ENCODE data around the gene C16orf89. TPM values are rescaled to one million over a fixed set of nuclear protein-coding genes. Genes with fewer than 3 reads are reported as not detected.

C16orf89 gene
- total and polyA plus RNA-seq, 7 donors = 2.5 to 15.7 (median 6.6) TPM

GRCh38 chr16:4994719-4995434 is 70.9 kb downstream of the C16orf89 start:
- 77 to 79% methylated on average over 17 to 18 of the region's 18 CpGs for whole genome bisulfite sequencing, 2 donors
- Histone ChIP-seq H3K9me3 (no peaks in the 10 kb centered on the region), H3K27me3 (peaks cover 0 to 19% (median 5%) of the 10 kb centered on the region in 3 donors), H3K27ac (no peak overlapping the region), H3K4me3 (no peak overlapping the region), H3K36me3 (no peaks in the 10 kb centered on the region), H3K4me1 (no peaks in the 10 kb centered on the region)
- intact Hi-C loops (cut with DNase I) = no loop called here
- no peak for DNase-seq
- TF ChIP-seq, protein P1, sequence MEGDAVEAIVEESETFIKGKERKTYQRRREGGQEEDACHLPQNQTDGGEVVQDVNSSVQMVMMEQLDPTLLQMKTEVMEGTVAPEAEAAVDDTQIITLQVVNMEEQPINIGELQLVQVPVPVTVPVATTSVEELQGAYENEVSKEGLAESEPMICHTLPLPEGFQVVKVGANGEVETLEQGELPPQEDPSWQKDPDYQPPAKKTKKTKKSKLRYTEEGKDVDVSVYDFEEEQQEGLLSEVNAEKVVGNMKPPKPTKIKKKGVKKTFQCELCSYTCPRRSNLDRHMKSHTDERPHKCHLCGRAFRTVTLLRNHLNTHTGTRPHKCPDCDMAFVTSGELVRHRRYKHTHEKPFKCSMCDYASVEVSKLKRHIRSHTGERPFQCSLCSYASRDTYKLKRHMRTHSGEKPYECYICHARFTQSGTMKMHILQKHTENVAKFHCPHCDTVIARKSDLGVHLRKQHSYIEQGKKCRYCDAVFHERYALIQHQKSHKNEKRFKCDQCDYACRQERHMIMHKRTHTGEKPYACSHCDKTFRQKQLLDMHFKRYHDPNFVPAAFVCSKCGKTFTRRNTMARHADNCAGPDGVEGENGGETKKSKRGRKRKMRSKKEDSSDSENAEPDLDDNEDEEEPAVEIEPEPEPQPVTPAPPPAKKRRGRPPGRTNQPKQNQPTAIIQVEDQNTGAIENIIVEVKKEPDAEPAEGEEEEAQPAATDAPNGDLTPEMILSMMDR (IDR thresholded peaks at IDR 0.05) = no peak

Other genes with a start within 250 kb of the C16orf89 start
- 10 to 100 TPM; 56.7 to 67.3 (median 59.9) TPM for gene GLYR1, start 218.7 kb downstream of the C16orf89 start, total RNA-seq
- gene GLYR1, start 218.7 kb downstream of the C16orf89 start, polyA plus RNA-seq = 10 to 100 TPM; 48.0 to 70.5 (median 70.3) TPM
- 10 to 100 TPM; 16.4 to 27.7 (median 17.8) TPM for gene UBN1, start 218.5 kb downstream of the C16orf89 start, total RNA-seq
- 10 to 100 TPM in 2 of 3 donors, 1 to 10 TPM in 1; 8.4 to 24.1 (median 17.8) TPM for gene UBN1, start 218.5 kb downstream of the C16orf89 start, polyA plus RNA-seq
- gene PPL, start 128.8 kb downstream of the C16orf89 start, total RNA-seq = 10 to 100 TPM; 10.3 to 42.9 (median 37.0) TPM
- 10 to 100 TPM in 1 of 3 donors, 1 to 10 TPM in 2; 4.6 to 27.0 (median 8.3) TPM for gene PPL, start 128.8 kb downstream of the C16orf89 start, polyA plus RNA-seq
- gene SEC14L5, start 107.6 kb downstream of the C16orf89 start, total RNA-seq = 1 to 10 TPM in 1 of 4 donors, under 1 TPM in 3; 0.28 to 2.5 (median 0.65) TPM
- under 1 TPM; under 0.01 to 0.46 (median 0.35) TPM for gene SEC14L5, start 107.6 kb downstream of the C16orf89 start, polyA plus RNA-seq
- gene NAGPA, start 32.0 kb downstream of the C16orf89 start, total RNA-seq = 10 to 100 TPM; 11.7 to 30.7 (median 17.1) TPM
- gene NAGPA, start 32.0 kb downstream of the C16orf89 start, polyA plus RNA-seq = 10 to 100 TPM; 10.8 to 20.3 (median 14.8) TPM
- gene ALG1, start 5.9 kb upstream of the C16orf89 start, total RNA-seq = 10 to 100 TPM in 3 of 4 donors, 1 to 10 TPM in 1; 9.7 to 30.4 (median 14.3) TPM
- gene ALG1, start 5.9 kb upstream of the C16orf89 start, polyA plus RNA-seq = 10 to 100 TPM in 1 of 3 donors, 1 to 10 TPM in 2; 2.4 to 35.0 (median 4.2) TPM
- gene EEF2KMT, start 31.8 kb upstream of the C16orf89 start, total RNA-seq = 10 to 100 TPM in 2 of 4 donors, 1 to 10 TPM in 2; 8.1 to 11.1 (median 9.6) TPM
- 1 to 10 TPM; 4.2 to 9.8 (median 7.2) TPM for gene EEF2KMT, start 31.8 kb upstream of the C16orf89 start, polyA plus RNA-seq